VCaP (cell line): Measurements from ENCODE around the gene SPCS3.
"Not testable (repeated sequence)": the region's sequence is repeated elsewhere in the genome, so short reads cannot be mapped to it uniquely, and the experiment has no call there.

Experiments used
- H3K27ac ChIP-seq: fragments of 450-650 bp; 2 replicates; pipeline ENCODE4 v1.5.1; 2017
- TF ChIP-seq, protein P1 (sequence below): fragments of 450-650 bp; conservative IDR thresholded peaks from 2 replicates; pipeline ENCODE4 v1.5.1; 2017; ENCODE audit warnings: mild to moderate bottlenecking, moderate library complexity

The SPCS3 gene

GRCh38 chr4:176277162-176277904, 42.4 kb upstream of the SPCS3 start:
- H3K27ac ChIP-seq: 0 out of 2 replicates have a peak overlapping the region, but pooled peaks have one; percentile 11

DNA sequence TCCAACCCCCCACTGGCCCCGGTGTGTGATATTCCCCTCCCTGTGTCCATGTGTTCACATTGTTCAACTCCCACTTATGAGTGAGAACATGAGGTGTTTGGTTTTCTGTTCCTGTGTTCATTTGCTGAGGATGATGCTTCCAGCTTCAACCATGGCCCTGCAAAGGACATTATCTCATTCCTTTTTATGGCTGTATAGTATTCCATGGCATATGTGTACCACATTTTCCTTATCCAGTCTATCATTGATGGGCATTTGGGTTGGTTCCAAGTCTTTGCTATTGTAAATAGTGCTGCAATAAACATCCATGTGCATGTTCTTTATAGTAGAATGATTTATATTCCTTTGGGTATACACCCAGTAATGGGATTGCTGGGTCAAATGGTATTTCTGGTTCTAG, 40.2 kb upstream of the SPCS3 start:
- H3K27ac ChIP-seq: not testable (repeated sequence)

More at GRCh38 chr4:176277162-176277904, 42.4 kb upstream of the SPCS3 start:
- TF ChIP-seq, protein P1, sequence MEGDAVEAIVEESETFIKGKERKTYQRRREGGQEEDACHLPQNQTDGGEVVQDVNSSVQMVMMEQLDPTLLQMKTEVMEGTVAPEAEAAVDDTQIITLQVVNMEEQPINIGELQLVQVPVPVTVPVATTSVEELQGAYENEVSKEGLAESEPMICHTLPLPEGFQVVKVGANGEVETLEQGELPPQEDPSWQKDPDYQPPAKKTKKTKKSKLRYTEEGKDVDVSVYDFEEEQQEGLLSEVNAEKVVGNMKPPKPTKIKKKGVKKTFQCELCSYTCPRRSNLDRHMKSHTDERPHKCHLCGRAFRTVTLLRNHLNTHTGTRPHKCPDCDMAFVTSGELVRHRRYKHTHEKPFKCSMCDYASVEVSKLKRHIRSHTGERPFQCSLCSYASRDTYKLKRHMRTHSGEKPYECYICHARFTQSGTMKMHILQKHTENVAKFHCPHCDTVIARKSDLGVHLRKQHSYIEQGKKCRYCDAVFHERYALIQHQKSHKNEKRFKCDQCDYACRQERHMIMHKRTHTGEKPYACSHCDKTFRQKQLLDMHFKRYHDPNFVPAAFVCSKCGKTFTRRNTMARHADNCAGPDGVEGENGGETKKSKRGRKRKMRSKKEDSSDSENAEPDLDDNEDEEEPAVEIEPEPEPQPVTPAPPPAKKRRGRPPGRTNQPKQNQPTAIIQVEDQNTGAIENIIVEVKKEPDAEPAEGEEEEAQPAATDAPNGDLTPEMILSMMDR: peak; percentile 82

GRCh38 chr4:176286728-176287127, 33.0 kb upstream of the SPCS3 start:
- no peak overlapping the region for H3K27ac ChIP-seq
- TF ChIP-seq, protein P1: no peak

DNA sequence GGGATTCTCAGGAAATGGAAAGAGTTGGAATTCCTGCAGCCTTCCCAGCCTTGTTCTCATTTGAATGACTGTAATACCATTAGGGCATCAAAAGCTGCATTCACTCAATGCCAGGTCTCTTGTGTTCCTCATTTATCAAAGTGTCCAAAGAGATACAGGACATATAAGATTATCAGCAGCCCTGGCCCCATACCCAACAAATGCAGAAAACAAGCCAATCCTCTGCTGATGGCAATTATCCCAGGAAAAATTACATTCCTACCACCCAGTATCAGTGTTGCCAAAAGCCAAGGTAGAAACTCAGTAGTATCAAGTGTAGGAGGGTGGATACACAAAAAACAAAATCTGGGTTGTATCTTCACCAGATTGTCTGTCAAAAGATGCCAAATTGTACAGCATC, 32.2 kb upstream of the SPCS3 start:
- no peak overlapping the region for H3K27ac ChIP-seq

DNA sequence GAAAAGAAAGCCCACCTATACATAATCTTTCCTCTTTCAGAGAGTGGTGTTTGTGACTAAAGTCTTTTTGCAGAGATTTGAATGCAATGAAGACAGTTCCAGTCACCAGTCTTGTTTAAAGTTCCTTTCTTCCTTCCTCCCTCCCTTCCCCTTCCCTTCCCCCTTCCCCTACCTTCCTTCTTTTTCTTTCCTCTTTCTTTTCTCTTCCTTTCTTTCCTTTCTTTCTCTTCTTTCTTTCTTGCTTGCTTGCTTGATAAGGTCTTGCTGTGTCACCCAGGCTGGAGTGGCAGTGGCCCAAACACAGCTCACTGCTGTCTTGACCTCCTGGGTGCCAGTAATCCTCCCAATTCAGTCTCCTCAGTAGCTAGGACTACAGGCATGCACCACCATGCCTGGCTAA, 31.7 kb upstream of the SPCS3 start:
- no peak overlapping the region for H3K27ac ChIP-seq
- TF ChIP-seq, protein P1: no peak

More for the DNA sequence above, 32.2 kb upstream of the SPCS3 start:
- TF ChIP-seq, protein P1: no peak

DNA sequence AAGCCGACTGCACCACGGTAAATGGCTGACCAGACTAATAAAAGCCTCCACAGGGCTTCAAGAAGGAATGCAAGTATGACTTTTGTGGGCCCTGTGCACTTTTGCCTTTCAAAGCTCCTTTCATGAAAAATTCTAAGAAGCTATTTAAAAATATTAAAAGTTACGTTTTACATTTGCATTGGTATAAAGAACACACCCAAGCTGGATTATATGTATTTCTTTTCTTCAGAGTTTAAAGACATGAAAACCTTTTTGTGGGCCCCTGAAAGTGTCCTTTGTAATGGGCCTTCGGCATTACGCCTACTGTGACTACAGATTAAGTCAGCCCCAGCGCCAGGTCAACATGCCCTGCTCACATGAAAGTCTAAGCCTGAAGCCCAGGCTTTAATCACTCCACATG, 30.2 kb upstream of the SPCS3 start:
- no peak overlapping the region for H3K27ac ChIP-seq
- TF ChIP-seq, protein P1: no peak

- H3K27ac ChIP-seq: no peak overlapping the region
- TF ChIP-seq, protein P1: no peak
Measured at GRCh38 chr4:176290520-176290919, 29.2 kb upstream of the SPCS3 start.

GRCh38 chr4:176291748-176292147, 28.0 kb upstream of the SPCS3 start:
- TF ChIP-seq, protein P1: no peak
- no peak overlapping the region for H3K27ac ChIP-seq
